Measurements from ENCODE around the gene ESPN. TPM values are rescaled to one million over a fixed set of nuclear protein-coding genes. Genes with fewer than 3 reads are reported as not detected.

Gene ESPN
- polyA plus RNA-seq, 1 experiment, result not detected

- ChIA-PET POLR2A (no interaction called here), CTCF (interaction anchor here (0.7 to 4.6 kb wide), 19 partner anchors 8 to 411 kb away, joined by 3 to 21 read pairs (median 5); partner anchors contain the start of gene ACOT7)
- H3K27me3 ChIP-seq (ENCODE audit: control insufficient read depth, insufficient read depth, low read length), result peaks cover 29% of the 10 kb centered on the region
Measured at GRCh38 chr1:6414881-6415626, 9.5 kb upstream of the ESPN start.

GRCh38 chr1:6416295-6416656 is 8.3 kb upstream of the ESPN start:
- ChIA-PET POLR2A (no interaction called here), CTCF (interaction anchor here (0.6 to 4.6 kb wide), 5 partner anchors 9 to 169 kb away, joined by 3 to 24 read pairs (median 5); no protein-coding TSS in a partner anchor)

More at GRCh38 chr1:6414881-6415626, 9.5 kb upstream of the ESPN start:
- H3K4me3 ChIP-seq (ENCODE audit: low read depth, low read length), result no peak overlapping the region
- DNase-seq (ENCODE audit: low read depth), result no peak
- no peaks in the 10 kb centered on the region for H3K36me3 ChIP-seq (ENCODE audit: control insufficient read depth, insufficient read depth, low read length)
- TF ChIP-seq CTCF (IDR thresholded peaks at IDR 0.05; ENCODE audit: insufficient read depth, low read depth, low read length), result no peak

GRCh38 chr1:6416906-6417305 is 7.7 kb upstream of the ESPN start:
- H3K27me3 ChIP-seq (ENCODE audit: control insufficient read depth, insufficient read depth, low read length), result peaks cover 47% of the 10 kb centered on the region
- DNase-seq (ENCODE audit: low read depth), result no peak
- POLR2A ChIA-PET, result no interaction called here
- no peak overlapping the region for H3K4me3 ChIP-seq (ENCODE audit: low read depth, low read length)
- no peaks in the 10 kb centered on the region for H3K36me3 ChIP-seq (ENCODE audit: control insufficient read depth, insufficient read depth, low read length)
- no peak for TF ChIP-seq CTCF (IDR thresholded peaks at IDR 0.05; ENCODE audit: insufficient read depth, low read depth, low read length)
- CTCF ChIA-PET, result interaction anchor here (1.2 to 4.3 kb wide), 3 partner anchors 10 to 21 kb away, joined by 4 to 24 read pairs (median 5); no protein-coding TSS in a partner anchor

More at GRCh38 chr1:6416295-6416656, 8.3 kb upstream of the ESPN start:
- H3K27me3 ChIP-seq (ENCODE audit: control insufficient read depth, insufficient read depth, low read length), result peaks cover 40% of the 10 kb centered on the region
- H3K4me3 ChIP-seq (ENCODE audit: low read depth, low read length), result no peak overlapping the region
- H3K36me3 ChIP-seq (ENCODE audit: control insufficient read depth, insufficient read depth, low read length), result no peaks in the 10 kb centered on the region
- DNase-seq (ENCODE audit: low read depth), result no peak
- TF ChIP-seq CTCF (IDR thresholded peaks at IDR 0.05; ENCODE audit: insufficient read depth, low read depth, low read length), result no peak

GRCh38 chr1:6417961-6418667 is 6.5 kb upstream of the ESPN start:
- Histone ChIP-seq H3K4me3 (ENCODE audit: low read depth, low read length) (no peak overlapping the region), H3K36me3 (ENCODE audit: control insufficient read depth, insufficient read depth, low read length) (no peaks in the 10 kb centered on the region), H3K27me3 (ENCODE audit: control insufficient read depth, insufficient read depth, low read length) (peaks cover 47% of the 10 kb centered on the region)
- no peak for TF ChIP-seq CTCF (IDR thresholded peaks at IDR 0.05; ENCODE audit: insufficient read depth, low read depth, low read length)
- no peak for DNase-seq (ENCODE audit: low read depth)
- CTCF ChIA-PET, result interaction anchor here (1.4 to 4.3 kb wide), 3 partner anchors 13 to 172 kb away, joined by 3 to 24 read pairs (median 4); no protein-coding TSS in a partner anchor
- POLR2A ChIA-PET, result no interaction called here

Measured in BJ (cell line).